Keratinocyte (primary cell): Measurements from ENCODE around the gene MARCHF3. TPM values are rescaled to one million over a fixed set of nuclear protein-coding genes. Genes with fewer than 3 reads are reported as not detected.

Experiments
- DNase-seq: peaks from one replicate; pipeline ENCODE4 v3.0.0-alpha.2; 2011; ENCODE audit warnings: low read depth, missing footprints, low spot score
- FAIRE-seq: peaks from 2 replicates; lab custom pipeline; 2011; peaks lifted over from hg19 to GRCh38; lab: Jason Lieb, UNC
- H2AFZ ChIP-seq: 2 replicates; pipeline ENCODE4 v1.6.0; 2012; ENCODE audit warnings: low read length, control low read depth, inconsistent platforms; ENCODE audit not compliant: control insufficient read depth
- H3K27ac ChIP-seq: 2 replicates; pipeline ENCODE4 v1.5.1; 2011; ENCODE audit warnings: low read length; ENCODE audit not compliant: control insufficient read depth, insufficient read depth
- H3K27me3 ChIP-seq: 3 replicates; pipeline ENCODE4 v1.6.0; 2011; ENCODE audit warnings: low read length; ENCODE audit not compliant: control insufficient read depth, insufficient read depth; ENCODE audit errors: extremely low read depth
- H3K36me3 ChIP-seq, 2 experiments: 2 replicates in 1 of 2; 3 replicates in 1 of 2; pipeline ENCODE4 v1.5.1; 2011; ENCODE audit warnings: low read length in 2 of 2, mild to moderate bottlenecking in 1 of 2; ENCODE audit not compliant: control insufficient read depth in 2 of 2, insufficient read depth in 2 of 2; ENCODE audit errors: extremely low read depth in 1 of 2
- H3K4me1 ChIP-seq: 3 replicates; pipeline ENCODE4 v1.5.1; 2011; ENCODE audit warnings: low read length; ENCODE audit not compliant: control insufficient read depth, insufficient read depth; ENCODE audit errors: extremely low read depth
- H3K4me2 ChIP-seq: 3 replicates; pipeline ENCODE4 v1.6.0; 2011; ENCODE audit warnings: low read depth, low read length; ENCODE audit not compliant: control insufficient read depth, insufficient read depth; ENCODE audit errors: extremely low read depth
- H3K4me3 ChIP-seq, 3 experiments: fragments of 200-600 bp in 1 of 3; sonication (generic) in 1 of 3; 2 replicates in 2 of 3; 3 replicates in 1 of 3; pipeline ENCODE4 v1.5.1; 2011 to 2016; ENCODE audit warnings: low read length in 3 of 3, mild to moderate bottlenecking in 3 of 3, control low read depth in 2 of 3, inconsistent platforms in 1 of 3, low read depth in 1 of 3, mixed read lengths in 1 of 3, mixed run types in 1 of 3, moderate library complexity in 1 of 3; ENCODE audit not compliant: control insufficient read depth in 2 of 3, insufficient read depth in 2 of 3; ENCODE audit errors: extremely low read depth in 1 of 3
- H3K79me2 ChIP-seq: 2 replicates; pipeline ENCODE4 v1.6.0; 2012; ENCODE audit warnings: low read length; ENCODE audit not compliant: control insufficient read depth, insufficient read depth
- H3K9ac ChIP-seq: 3 replicates; pipeline ENCODE4 v1.6.0; 2011; ENCODE audit warnings: low read length; ENCODE audit not compliant: control insufficient read depth, insufficient read depth; ENCODE audit errors: extremely low read depth
- H3K9me1 ChIP-seq: 3 replicates; pipeline ENCODE4 v1.6.0; 2011; ENCODE audit warnings: low read length; ENCODE audit not compliant: control insufficient read depth, insufficient read depth; ENCODE audit errors: extremely low read depth
- H3K9me3 ChIP-seq: 2 replicates; pipeline ENCODE4 v1.5.1; 2012; ENCODE audit warnings: low read depth, low read length; ENCODE audit not compliant: control insufficient read depth
- H4K20me1 ChIP-seq: 3 replicates; pipeline ENCODE4 v1.6.0; 2011; ENCODE audit warnings: low read length; ENCODE audit not compliant: control insufficient read depth, insufficient read depth; ENCODE audit errors: extremely low read depth
- EZH2 ChIP-seq: IDR thresholded peaks from one replicate; pipeline ENCODE4 v1.6.1; 2012; ENCODE audit warnings: inconsistent platforms, mild to moderate bottlenecking, low read length, moderate library complexity
- dilution Hi-C: fragments of 300-500 bp; cut with MboI; formaldehyde crosslinking; loops from one replicate; pipeline ENCODE4 v1.7.0; 2020; ENCODE audit warnings: low sequenced_read_pairs; ENCODE audit not compliant: extremely low pct_ligation_motif_present
- polyA plus RNA-seq, 5 experiments: library from polyadenylated mRNA; depleted of rRNA in 3 of 5; stranded (reverse) in 3 of 5; stranded (forward) in 1 of 5; unstranded in 1 of 5; fragments of >200 nt; gene quantifications; 1 replicate in 1 of 5; 2 replicates in 3 of 5; 3 replicates in 1 of 5; pipeline versions ENCODE4 v1.2.1 to v1.2.3, GENCODE V29; 2011 to 2012; ENCODE audit warnings: missing spikeins in 2 of 5, low read depth in 1 of 5, low replicate concordance in 1 of 5
- TF ChIP-seq, protein P1 (sequence below), 3 experiments: IDR thresholded peaks in 1 of 3; conservative IDR thresholded peaks in 1 of 3; optimal IDR thresholded peaks in 1 of 3; 2 replicates in 2 of 3; 3 replicates in 1 of 3; pipeline versions ENCODE3 to v1.5.1; 2011; ENCODE audit warnings: low read length in 3 of 3, mild to moderate bottlenecking in 3 of 3, moderate library complexity in 2 of 3, control low read depth in 1 of 3, inconsistent platforms in 1 of 3; ENCODE audit not compliant: insufficient read depth in 2 of 3; ENCODE audit errors: extremely low read depth in 1 of 3

Gene MARCHF3
- polyA plus RNA-seq, 1 donor (not counting 4 experiments of a cell fraction or from before 2014, with no cell fraction given), result 0.45 TPM

- Histone ChIP-seq H3K27me3 (no peaks in the 10 kb centered on the region), H4K20me1 (no peaks in the 10 kb centered on the region), H3K9me3 (no peaks in the 10 kb centered on the region), H3K36me3 (no peaks in the 10 kb centered on the region), H3K4me2 (no peak overlapping the region), H3K9ac (no peak overlapping the region), H3K4me1 (peaks cover 20% of the 10 kb centered on the region), H3K9me1 (no peaks in the 10 kb centered on the region), H2AFZ (no peak overlapping the region), H3K27ac (no peak overlapping the region), H3K4me3 (no peak overlapping the region), H3K79me2 (no peaks in the 10 kb centered on the region)
- DNase-seq (no peak), FAIRE-seq (no peak)
- TF ChIP-seq EZH2, result no peak
- TF ChIP-seq, protein P1, sequence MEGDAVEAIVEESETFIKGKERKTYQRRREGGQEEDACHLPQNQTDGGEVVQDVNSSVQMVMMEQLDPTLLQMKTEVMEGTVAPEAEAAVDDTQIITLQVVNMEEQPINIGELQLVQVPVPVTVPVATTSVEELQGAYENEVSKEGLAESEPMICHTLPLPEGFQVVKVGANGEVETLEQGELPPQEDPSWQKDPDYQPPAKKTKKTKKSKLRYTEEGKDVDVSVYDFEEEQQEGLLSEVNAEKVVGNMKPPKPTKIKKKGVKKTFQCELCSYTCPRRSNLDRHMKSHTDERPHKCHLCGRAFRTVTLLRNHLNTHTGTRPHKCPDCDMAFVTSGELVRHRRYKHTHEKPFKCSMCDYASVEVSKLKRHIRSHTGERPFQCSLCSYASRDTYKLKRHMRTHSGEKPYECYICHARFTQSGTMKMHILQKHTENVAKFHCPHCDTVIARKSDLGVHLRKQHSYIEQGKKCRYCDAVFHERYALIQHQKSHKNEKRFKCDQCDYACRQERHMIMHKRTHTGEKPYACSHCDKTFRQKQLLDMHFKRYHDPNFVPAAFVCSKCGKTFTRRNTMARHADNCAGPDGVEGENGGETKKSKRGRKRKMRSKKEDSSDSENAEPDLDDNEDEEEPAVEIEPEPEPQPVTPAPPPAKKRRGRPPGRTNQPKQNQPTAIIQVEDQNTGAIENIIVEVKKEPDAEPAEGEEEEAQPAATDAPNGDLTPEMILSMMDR (optimal IDR thresholded peaks at IDR 0.05 in 1 of 3, IDR thresholded peaks at IDR 0.05 in 1 of 3, conservative IDR thresholded peaks at IDR 0.05 in 1 of 3; ENCODE audit: extremely low read depth in 1 of 3, insufficient read depth in 2 of 3, low read length in 3 of 3), result no peak
- dilution Hi-C loops, result no loop called here
Observed at GRCh38 chr5:127038550-127038949, 8.2 kb upstream of the MARCHF3 start.

DNA sequence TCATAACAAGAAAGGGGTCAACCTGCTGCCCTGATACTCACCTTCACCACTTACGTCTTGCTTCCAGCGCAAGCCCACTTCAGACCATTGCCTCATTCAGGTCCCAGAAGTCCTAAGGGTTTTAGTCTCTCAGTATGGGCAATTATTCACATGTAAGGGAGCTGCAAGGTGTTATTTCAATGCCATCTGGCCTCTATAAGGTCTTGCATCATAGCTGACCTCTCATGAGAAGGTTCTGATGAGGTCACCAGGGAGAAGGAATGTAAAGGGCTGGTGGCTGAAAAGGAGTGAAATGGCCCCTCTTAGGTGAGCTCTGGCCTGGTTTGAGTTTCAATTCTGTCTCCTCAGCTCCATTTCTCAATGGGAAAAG, 1.5 kb upstream of the MARCHF3 start:
- H3K9ac ChIP-seq, result no peak overlapping the region
- H3K4me2 ChIP-seq, result no peak overlapping the region
- no peaks in the 10 kb centered on the region for H3K9me1 ChIP-seq
- H3K4me3 ChIP-seq, result no peak overlapping the region
- TF ChIP-seq, protein P1 (optimal IDR thresholded peaks at IDR 0.05 in 1 of 3, IDR thresholded peaks at IDR 0.05 in 1 of 3, conservative IDR thresholded peaks at IDR 0.05 in 1 of 3; ENCODE audit: extremely low read depth in 1 of 3, insufficient read depth in 2 of 3, low read length in 3 of 3), result no peak
- FAIRE-seq, result no peak
- peaks cover 23% of the 10 kb centered on the region for H3K27me3 ChIP-seq
- no peak for DNase-seq
- no peaks in the 10 kb centered on the region for H3K36me3 ChIP-seq
- H3K9me3 ChIP-seq, result no peaks in the 10 kb centered on the region
- dilution Hi-C loops, result no loop called here
- no peak overlapping the region for H2AFZ ChIP-seq
- peaks cover 7% of the 10 kb centered on the region for H3K4me1 ChIP-seq
- H3K27ac ChIP-seq, result no peak overlapping the region
- H3K79me2 ChIP-seq, result no peaks in the 10 kb centered on the region
- no peaks in the 10 kb centered on the region for H4K20me1 ChIP-seq
